AG09319 (cell line): ENCODE measurements around the gene ROGDI.

Source experiments
- DNase-seq: peaks from one replicate; pipeline ENCODE4 v3.0.0-alpha.2; 2010; ENCODE audit warnings: low read depth; ENCODE audit errors: extremely low read depth
- CTCF ChIP-seq: IDR thresholded peaks from 2 replicates; pipeline ENCODE4 v1.5.1; 2011; ENCODE audit warnings: low read depth, mild to moderate bottlenecking, inconsistent platforms, low read length, moderate library complexity

The ROGDI gene

GRCh38 chr16:4839942-4840341 is 37.5 kb upstream of the ROGDI start:
- no peak for DNase-seq

GRCh38 chr16:4837733-4838501 is 35.5 kb upstream of the ROGDI start:
- no peak for DNase-seq
- TF ChIP-seq CTCF = no peak

More at GRCh38 chr16:4839942-4840341, 37.5 kb upstream of the ROGDI start:
- TF ChIP-seq CTCF = no peak

- DNase-seq = no peak
- TF ChIP-seq CTCF = no peak
Measured at GRCh38 chr16:4836727-4837126, 34.3 kb upstream of the ROGDI start.

- no peak for DNase-seq
- TF ChIP-seq CTCF = no peak
Measured at GRCh38 chr16:4833584-4833983, 31.2 kb upstream of the ROGDI start.

- TF ChIP-seq CTCF = no peak
- no peak for DNase-seq
Measured at GRCh38 chr16:4832698-4833343, 30.4 kb upstream of the ROGDI start.

- no peak for TF ChIP-seq CTCF
- DNase-seq = no peak
Measured at GRCh38 chr16:4831616-4832015, 29.2 kb upstream of the ROGDI start.

- no peak for DNase-seq
- no peak for TF ChIP-seq CTCF
Measured at GRCh38 chr16:4830408-4830807, 28.0 kb upstream of the ROGDI start.
